ENCODE results near the gene VAV2.
A peak's percentile ranks its signal among the peaks of the same experiment; 100 is the strongest.
"Not testable (repeated sequence)": the region's sequence is repeated elsewhere in the genome, so short reads cannot be mapped to it uniquely, and the experiment has no call there.

Gene VAV2

GRCh38 chr9:133761641-133762248 is 230.4 kb downstream of the VAV2 start:
- no peak for DNase-seq

- no peak for DNase-seq
These were observed 231.3 kb downstream of the VAV2 start for GRCh38 chr9:133760713-133761290.

- no peak for DNase-seq
These were observed 232.2 kb downstream of the VAV2 start for GRCh38 chr9:133759946-133760345.

- DNase-seq, result no peak
These were observed 232.8 kb downstream of the VAV2 start for GRCh38 chr9:133759146-133759900.

- no peak for DNase-seq
These were observed 233.9 kb downstream of the VAV2 start for GRCh38 chr9:133758228-133758627.

- DNase-seq, result no peak
These were observed 237.4 kb downstream of the VAV2 start for GRCh38 chr9:133754688-133755227.

- no peak for DNase-seq
These were observed 237.9 kb downstream of the VAV2 start for GRCh38 chr9:133754187-133754586.

GRCh38 chr9:133752739-133753446 is 239.2 kb downstream of the VAV2 start:
- no peak for DNase-seq

- DNase-seq, result no peak
These were observed 241.0 kb downstream of the VAV2 start for GRCh38 chr9:133750982-133751649.

GRCh38 chr9:133747309-133747708 is 244.8 kb downstream of the VAV2 start:
- DNase-seq, result no peak

- DNase-seq, result not testable (repeated sequence)
These were observed 247.6 kb downstream of the VAV2 start for GRCh38 chr9:133744528-133744927.

- DNase-seq, result peak; percentile 70
These were observed 249.2 kb downstream of the VAV2 start for GRCh38 chr9:133742849-133743444.

- no peak for DNase-seq
These were observed 249.9 kb downstream of the VAV2 start for GRCh38 chr9:133742251-133742650.

GRCh38 chr9:133741716-133742115 is 250.4 kb downstream of the VAV2 start:
- DNase-seq, result no peak

- DNase-seq, result no peak
These were observed 251.2 kb downstream of the VAV2 start for GRCh38 chr9:133740911-133741310.

GRCh38 chr9:133739408-133740280 is 252.5 kb downstream of the VAV2 start:
- no peak for DNase-seq

- no peak for DNase-seq
These were observed 253.4 kb downstream of the VAV2 start for GRCh38 chr9:133738640-133739225.

GRCh38 chr9:133737774-133738639 is 254.1 kb downstream of the VAV2 start, which contains the start of gene SARDH:
SARDH (minus strand) TSS chr9:133738352; CDS start chr9:133734173, 4,179 bp downstream.
- no peak for DNase-seq

- DNase-seq, result peak; percentile 37
These were observed 254.9 kb downstream of the VAV2 start for GRCh38 chr9:133737071-133737773.

All from NCI-H345 (cell line).